ENCODE results near the gene KRT86. TPM values are rescaled to one million over a fixed set of nuclear protein-coding genes. Genes with fewer than 3 reads are reported as not detected.
"Not testable (repeated sequence)": the region's sequence is repeated elsewhere in the genome, so short reads cannot be mapped to it uniquely, and the experiment has no call there.

KRT86 gene
- total RNA-seq, 1 donor from 2014 or later: not detected

DNA sequence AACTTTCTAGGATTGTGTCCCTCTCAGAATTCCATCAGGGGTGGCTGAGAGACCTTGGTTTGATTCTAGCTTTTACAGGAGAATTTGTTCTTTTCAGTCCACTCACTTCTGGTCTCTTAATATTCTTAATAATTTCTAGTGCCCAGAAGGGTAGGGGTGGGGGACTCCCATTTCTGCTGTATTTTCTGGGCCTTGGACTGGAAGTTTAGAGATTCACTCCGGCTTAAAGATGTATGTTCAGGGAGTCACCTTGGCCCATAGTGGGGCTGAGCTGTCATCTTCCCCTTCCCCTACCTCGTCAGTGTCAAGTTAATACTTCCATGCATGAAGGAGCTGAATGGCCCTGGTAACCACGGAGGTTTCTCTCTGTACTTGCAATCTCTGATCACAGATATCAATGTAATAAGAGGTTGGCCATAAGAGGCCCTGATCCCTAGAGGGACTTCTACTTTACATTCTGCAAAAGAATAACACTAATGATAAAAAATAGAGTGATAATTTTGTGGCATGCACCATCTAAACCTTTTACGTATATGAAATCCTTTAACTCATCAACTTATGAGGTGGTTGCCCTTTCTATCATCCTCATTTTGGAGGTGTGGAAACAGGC, 10.2 kb downstream of the KRT86 start:
- no peak for DNase-seq
- ATAC-seq (ENCODE audit: poor library complexity): no peak
- intact Hi-C loops (cut with DNase I): no loop called here

DNA sequence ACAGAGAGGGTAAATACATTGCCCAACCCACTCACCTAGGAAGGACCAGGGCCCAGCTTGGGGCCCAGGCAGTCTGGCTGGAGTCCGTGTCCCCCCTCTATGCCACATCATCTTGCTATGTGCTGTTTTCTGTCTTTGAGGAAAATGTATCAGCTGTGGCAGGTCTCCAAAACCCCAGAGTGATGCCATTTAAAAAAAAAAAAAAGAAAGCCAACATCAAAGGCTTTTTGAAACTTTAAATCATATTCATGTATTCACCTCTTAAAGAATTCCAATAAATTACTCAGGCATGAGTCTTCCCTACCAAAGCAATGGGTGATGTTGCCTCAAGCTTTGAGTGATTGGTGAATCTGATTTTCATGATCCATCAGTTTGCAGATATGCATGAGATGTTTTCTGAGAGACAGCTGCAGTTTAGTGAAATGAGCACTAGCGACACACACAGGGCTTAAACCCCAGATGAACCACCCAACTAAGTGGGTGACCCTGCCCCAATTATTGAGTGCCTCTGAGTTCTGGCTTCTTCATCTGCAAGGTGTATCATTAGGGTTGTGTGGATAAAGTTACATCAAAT, 10.8 kb downstream of the KRT86 start:
- DNase-seq: no peak
- intact Hi-C loops (cut with DNase I): no loop called here
- no peak for ATAC-seq (ENCODE audit: poor library complexity)

DNA sequence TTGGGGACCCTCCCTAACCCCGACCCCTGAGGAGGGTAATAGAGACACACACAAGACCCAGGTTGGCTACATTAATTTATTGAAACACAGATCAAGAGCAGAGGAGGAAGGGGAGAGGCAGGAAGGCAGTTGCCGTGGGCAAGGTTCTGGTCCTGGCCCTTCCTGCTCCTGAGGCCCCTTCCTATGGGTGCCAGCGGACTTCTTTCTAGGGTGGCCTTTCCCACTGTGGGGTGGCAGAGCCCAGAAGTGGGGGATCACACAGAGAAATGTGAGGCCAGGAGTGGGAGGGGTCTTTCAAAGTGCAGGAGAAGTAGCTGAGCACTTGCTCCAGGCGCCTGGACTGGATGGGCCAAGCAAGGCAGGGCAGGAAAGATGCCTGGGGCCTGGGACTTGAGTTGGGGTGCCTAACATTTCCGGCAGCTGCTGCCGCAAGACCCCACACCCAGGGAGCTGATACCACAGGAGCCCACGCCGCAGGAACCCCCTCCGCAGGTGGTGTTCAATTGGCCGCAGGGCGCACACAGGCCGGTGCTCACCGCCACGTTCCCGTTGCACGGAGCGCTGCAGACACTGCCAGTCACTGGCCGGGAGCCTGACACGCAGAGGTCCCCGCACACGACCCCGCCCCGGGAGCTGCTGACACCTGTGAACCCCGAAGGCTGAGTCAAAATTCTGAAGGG, 11.5 kb downstream of the KRT86 start:
- DNase-seq (no peak), ATAC-seq (ENCODE audit: poor library complexity) (no peak)

DNA sequence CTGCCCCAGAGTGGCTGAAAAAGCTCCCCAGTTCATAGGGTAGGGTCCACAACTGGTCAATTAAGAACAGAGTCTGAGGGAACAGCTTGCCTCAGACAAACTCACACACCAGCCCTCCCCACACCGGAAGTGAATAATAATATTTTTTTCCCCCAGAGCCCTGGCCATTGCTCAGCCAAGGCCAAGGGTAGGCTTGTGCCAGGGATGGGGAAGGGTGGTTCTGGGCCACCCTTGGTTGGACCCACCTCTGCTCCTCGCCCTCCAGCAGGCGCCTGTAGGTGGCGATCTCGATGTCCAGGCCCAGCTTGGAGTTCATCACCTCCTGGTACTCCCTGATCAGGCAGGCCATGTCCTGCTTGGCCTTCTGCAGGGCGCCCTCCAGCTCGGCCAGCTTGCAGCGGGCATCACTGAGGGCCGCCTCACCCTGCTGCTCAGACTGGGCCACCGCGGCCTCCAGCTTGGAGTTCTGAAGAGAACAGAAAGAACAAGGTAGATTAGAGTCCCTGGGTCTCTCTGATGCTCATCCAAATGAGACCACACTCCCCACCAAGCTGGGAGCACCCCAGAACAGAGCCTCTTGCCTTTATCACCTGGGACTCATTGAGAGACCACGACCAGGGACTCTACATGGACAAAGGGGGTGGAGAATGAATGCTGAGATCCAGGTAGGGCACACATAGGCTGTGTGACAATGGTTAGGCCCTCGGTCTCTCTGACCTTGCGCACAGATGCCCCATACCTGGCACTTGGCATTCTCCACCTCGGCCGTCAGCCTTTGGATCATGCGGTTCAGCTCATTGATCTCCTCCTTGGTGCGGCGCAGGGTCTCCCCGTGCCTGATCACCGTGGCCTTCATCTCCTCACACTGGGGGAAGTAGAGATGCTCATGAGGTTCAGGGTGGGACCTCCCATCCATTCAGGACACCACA, 12.7 kb downstream of the KRT86 start:
- intact Hi-C loops (cut with DNase I); DNase-seq; ATAC-seq (ENCODE audit: poor library complexity): not testable (repeated sequence)

More for the DNA sequence above, 11.5 kb downstream of the KRT86 start:
- intact Hi-C loops (cut with DNase I): no loop called here

DNA sequence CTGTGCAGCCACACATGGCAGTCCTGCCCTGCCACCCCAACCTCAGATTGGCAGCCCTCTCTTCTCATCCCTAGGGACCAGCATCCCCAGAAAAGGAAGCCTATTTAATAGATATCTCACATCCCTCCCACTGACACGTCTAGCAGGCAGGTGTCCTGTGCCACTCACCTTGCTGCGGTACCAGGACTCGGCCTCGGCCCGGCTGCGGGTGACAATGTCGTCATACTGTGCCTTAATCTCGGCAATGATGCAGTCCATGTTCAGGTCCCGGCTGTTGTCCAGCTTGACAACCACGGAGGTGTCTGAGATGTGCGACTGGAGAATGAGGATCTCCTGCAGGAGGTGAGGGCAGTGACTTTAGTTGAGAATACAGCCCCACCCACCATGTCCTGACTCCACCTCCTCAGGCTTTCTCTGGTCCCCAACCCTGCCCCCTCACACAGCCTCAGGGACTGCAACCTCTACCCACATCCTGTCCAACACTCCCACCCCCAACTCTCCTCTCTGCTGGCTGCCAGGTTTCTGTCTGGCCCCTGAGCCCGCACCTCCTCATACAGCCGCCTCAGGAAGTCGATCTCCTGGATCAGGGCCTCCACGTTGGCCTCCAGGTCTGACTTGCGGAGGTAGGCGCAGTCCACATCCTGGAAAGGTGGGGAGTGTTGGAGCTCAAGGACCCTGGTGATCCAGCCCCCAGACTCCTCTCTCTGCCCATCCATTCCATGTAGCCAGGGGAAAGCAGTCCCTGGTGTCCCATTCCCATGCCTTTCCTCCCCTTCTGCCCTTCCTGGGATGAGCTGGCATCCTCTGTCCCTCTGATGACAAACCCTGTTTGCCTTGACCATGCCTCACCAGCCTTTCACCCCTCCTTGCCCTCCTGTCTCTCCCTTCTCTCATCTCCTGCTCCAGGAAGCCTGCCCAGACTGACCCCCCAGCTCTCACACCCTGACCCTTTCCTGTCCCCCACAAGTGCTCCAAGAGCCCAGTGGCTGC, 13.7 kb downstream of the KRT86 start:
- intact Hi-C loops (cut with DNase I); ATAC-seq (ENCODE audit: poor library complexity); DNase-seq: not testable (repeated sequence)

DNA sequence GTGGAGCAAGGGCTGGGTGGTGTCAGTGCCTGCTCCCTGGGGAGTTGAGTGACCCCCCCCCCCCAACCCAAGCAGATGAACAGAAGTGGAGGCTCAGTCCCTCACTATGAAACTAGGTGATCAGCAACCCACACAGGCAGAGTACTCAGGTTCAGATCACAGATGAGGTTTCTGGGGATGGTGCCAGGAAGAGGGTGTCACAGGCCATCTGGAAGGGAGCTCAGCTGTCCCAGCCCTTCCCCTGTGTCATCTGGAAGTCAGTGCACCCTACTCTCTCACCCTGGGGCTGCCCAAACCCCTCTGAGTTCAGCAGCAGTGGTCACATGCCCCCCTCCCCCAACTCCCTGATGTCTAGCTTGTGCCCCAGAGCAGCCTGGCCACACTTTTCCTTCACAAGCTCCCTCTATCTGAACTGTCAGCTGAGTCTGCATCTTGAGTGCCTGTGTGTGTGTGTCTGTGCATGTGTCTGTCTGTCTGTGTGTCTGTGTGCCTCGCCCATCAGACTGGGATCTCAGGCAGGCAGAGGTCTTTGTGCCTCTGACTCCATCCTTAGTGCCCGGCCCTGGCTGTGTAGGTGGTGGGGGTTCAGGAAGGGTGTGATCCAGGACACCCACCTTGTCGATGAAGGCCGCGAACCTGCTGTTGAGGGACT, 16.2 kb downstream of the KRT86 start:
- intact Hi-C loops (cut with DNase I); ATAC-seq (ENCODE audit: poor library complexity); DNase-seq: not testable (repeated sequence)

DNA sequence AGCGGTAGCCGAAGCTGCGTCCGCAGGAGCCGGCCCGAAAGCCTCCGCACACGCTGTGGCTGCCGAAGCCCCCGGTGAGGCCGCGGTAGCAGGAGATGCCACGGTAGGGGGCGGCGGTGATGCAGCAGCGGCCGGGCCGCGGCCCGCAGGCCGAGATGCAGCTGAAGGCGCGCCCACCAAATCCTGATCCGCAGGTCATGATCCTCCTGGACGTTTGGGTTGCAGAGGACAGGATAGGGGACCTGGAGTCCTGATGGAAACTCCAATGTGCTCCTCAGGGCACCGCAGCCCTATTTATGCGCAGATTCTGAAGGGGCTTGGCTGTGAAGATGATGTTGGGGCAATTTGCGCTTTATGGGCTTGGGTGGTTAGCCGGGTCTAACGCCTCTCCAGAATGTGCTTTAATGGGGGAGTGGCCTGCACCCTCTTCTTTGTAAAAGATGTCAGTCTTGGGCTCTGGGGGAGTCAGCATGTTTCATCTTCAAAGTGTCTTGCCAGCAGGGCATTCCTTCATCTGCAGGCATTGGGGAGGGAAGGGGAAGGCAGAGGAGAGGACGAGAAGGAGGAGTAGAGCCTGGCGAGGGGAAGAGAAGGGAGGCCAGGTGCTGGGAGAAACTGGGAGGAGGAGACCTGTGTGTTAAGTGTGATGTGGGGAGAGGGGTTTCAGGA, 17.0 kb downstream of the KRT86 start, which contains the start of gene KRT81:
Gene KRT81 (minus strand): TSS at position 268 of the 669 bp plus-strand sequence. CDS start 69 bp downstream, at position 199.
- intact Hi-C loops (cut with DNase I): no loop called here
- ATAC-seq (ENCODE audit: poor library complexity) (no peak), DNase-seq (no peak)

DNA sequence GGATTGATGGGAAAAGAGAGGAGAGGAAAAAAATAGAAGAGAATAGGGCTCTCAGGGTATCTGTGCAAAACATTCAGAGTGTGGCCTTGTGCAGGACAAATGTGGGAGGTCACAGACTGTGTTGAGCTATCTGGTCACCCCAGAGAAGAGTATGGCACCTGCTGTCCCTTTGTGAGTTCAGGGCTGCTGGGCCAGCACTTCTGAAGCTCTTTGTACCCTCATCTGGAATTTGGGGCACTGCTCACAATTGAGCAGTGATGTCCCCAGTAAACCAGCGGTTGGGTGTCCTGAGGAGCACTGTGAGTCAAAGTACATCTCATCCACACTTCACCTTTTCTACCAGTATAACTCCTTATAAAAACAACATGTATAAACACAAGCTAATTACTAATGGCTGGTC, 19.5 kb downstream of the KRT86 start:
- DNase-seq: no peak
- ATAC-seq (ENCODE audit: poor library complexity): no peak
- intact Hi-C loops (cut with DNase I): no loop called here

DNA sequence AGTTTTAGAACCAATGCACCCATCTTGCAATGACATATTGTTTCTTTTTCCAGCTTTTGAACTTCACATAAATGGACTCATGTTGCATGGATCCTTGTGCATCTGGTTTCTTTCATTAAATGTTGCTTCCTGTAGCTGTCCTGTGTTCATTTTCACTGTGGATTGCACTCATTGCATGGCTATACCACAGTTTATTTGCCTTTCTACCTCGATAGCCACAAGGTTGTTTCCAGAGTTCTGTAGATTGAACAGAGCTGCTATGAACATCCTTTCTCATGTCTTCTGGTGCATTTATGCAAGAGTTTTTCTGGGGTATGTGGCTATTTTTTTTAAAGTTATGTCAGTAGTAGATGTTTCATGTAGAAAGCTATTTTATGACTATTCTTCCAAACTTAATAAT, 20.4 kb downstream of the KRT86 start:
- ATAC-seq (ENCODE audit: poor library complexity): no peak
- no peak for DNase-seq
- intact Hi-C loops (cut with DNase I): no loop called here

DNA sequence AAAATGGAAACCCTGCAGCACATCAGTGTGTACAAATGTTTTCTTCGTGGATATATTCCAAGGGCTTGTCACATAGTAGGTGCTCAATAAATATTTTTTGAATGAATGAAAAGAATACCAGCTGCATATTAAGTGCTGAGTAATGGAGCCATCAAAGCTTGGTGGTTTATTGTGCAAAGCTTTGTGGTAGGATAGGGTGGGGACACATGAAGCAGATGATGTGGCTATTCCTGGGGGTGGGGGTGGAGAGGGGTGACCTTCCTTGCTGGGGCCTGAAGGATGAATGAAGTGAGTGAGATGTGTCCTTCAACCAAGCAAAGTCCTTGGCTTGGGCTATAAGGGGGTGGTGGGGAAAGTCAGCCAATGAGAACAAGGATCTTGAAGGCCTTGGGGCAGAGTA, 21.2 kb downstream of the KRT86 start:
- no peak for ATAC-seq (ENCODE audit: poor library complexity)
- no peak for DNase-seq
- intact Hi-C loops (cut with DNase I): no loop called here

DNA sequence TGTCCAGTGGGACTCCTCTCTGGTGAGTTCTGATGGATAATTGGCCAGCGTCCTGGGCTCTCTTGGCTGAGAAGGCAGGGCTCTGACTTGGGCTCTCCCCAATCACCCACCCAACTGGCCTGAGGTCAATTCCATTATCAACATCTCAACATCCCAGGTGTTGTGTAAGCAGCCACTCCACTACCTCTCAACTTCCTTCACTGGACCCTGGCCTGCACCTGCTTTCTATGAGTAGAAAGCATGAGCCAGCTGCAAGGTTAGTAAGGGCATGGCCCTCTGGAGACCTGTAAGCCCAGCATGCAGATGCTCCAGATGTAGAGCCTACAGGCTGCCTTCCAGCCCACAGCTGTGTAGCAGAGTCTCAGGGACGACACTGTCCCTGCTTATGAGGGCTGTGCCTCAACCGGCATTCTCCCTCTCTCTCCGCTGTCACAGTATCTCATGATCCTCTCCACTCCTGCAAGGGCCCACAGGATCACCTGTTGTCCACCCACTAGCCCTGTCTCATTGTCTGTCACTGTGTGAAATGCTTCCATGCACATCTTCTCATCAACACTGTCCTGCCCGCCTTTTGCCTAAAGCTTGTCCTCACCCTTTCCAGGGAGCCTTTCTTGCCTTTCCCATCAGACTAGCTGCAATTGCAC, 22.2 kb downstream of the KRT86 start:
- no peak for DNase-seq
- ATAC-seq (ENCODE audit: poor library complexity): no peak

DNA sequence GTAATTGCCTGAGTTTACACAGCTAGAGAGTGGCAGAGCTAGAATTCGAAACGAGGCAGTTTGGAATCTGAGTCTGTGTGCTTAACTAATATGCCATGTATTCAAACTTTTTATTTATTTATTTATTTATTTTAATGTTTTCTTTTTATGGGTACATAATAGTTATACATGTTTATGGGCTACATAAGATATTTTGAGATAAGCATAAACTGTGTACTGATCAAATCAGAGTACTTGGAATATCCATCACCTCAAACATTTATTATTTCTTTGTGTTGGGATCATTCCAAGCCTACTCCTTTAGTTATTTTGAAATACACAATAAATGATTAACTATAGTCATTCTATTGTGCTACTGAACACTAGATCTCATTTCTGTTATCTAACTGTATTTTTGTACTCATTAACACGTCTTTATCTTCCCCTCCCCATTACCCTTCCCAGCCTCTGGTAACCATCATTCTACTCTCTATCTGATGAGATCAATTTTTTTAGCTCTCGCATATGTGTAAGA, 24.3 kb downstream of the KRT86 start:
- DNase-seq (no peak), ATAC-seq (ENCODE audit: poor library complexity) (no peak)
- intact Hi-C loops (cut with DNase I): no loop called here

More for the DNA sequence above, 22.2 kb downstream of the KRT86 start:
- intact Hi-C loops (cut with DNase I): no loop called here

DNA sequence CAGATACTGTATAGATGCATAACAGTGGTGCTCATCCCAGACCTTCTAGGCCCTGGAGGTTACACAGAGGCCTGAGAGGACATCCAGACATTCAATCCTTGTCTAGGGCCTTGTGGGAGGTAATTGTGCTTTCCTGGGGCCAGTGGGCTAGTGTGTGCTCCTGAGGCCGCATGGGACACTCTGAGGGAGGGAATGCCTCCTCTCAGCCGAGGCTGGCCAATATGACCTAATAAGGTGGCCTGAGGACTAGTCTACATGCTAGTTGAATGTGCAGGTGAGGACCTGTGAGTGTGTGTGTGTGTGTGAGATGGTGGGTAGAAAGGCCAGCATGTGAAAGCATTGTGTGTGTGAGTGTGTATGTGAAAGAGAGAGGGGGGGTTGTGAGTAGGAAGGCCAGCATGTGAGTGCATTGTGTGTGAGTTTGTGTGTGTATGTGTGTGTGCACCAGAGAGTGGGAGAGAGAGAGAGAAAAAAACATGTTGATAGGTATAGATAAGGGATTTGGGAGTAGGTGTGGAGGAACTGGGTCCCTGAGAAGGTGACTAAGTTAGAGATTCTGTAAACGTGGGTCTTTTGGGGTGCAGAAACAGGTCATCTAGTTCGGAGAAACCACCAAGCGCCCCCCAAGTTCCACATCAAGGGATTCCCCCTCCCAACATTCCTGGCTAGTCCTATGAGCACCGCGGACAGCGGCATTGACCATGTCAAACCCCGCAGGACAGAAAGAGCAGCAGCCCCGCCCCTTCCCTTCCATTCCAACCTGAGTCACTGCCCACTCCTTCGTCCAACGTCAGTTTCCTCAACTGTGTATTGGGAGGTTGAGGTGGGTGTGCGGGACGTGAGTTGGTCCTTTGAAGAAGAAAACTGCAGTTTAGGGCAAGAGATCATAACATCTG, 26.6 kb downstream of the KRT86 start:
- DNase-seq: no peak
- no peak for ATAC-seq (ENCODE audit: poor library complexity)
- intact Hi-C loops (cut with DNase I): no loop called here

DNA sequence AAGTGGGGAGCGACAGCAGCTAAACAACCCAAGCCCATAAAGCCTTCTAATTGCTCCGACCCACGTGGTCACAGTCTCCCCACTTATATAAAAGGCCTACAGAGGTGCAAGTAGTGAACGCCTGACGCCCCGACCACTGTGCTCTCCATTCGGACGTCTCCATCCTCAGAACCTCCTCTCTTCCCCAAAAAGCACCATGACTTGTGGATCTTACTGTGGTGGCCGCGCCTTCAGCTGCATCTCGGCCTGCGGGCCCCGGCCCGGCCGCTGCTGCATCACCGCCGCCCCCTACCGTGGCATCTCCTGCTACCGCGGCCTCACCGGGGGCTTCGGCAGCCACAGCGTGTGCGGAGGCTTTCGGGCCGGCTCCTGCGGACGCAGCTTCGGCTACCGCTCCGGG, 27.3 kb downstream of the KRT86 start:
- ATAC-seq (ENCODE audit: poor library complexity); intact Hi-C loops (cut with DNase I); DNase-seq: not testable (repeated sequence)

DNA sequence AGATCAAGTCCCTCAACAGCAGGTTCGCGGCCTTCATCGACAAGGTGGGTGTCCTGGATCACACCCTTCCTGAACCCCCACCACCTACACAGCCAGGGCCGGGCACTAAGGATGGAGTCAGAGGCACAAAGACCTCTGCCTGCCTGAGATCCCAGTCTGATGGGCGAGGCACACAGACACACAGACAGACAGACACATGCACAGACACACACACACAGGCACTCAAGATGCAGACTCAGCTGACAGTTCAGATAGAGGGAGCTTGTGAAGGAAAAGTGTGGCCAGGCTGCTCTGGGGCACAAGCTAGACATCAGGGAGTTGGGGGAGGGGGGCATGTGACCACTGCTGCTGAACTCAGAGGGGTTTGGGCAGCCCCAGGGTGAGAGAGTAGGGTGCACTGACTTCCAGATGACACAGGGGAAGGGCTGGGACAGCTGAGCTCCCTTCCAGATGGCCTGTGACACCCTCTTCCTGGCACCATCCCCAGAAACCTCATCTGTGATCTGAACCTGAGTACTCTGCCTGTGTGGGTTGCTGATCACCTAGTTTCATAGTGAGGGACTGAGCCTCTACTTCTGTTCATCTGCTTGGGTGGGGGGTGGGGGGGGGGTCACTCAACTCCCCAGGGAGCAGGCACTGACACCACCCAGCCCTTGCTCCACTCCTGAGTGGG, 27.9 kb downstream of the KRT86 start:
- DNase-seq; intact Hi-C loops (cut with DNase I); ATAC-seq (ENCODE audit: poor library complexity): not testable (repeated sequence)
